ENCODE results near the gene SLC1A3.

Gene SLC1A3

GRCh38 chr5:36621985-36622384 lies 15.6 kb downstream of the SLC1A3 start:
- no peaks in the 10 kb centered on the region for H3K9me3 ChIP-seq
- DNase-seq: no peak
- H3K27me3 ChIP-seq: no peaks in the 10 kb centered on the region
- TF ChIP-seq CTCF (IDR thresholded peaks at IDR 0.05; ENCODE audit: low read depth, low read length): no peak
- H3K36me3 ChIP-seq: no peaks in the 10 kb centered on the region
- no peaks in the 10 kb centered on the region for H3K4me1 ChIP-seq
- H3K4me3 ChIP-seq (ENCODE audit: low read depth, low read length): no peak overlapping the region

DNA sequence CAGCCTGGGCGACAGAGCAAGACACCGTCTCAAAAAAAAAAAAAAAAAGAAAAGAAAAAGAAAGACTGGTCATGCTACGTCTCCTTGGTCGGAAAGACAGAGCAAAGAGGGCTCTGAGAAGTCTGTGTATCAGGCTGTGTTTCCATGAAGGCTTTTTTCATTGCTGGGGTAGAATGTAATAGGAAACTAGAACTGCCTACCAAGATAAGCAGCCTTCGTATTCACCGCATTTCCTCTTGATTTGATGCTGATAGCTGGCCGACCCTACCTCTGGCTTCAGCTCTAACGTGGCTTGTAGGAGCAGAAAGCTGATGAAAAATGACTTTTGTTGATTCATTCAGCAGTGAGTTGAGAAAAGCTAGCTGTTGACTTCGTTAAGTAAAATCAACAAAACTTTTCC lies 17.4 kb downstream of the SLC1A3 start:
- H3K36me3 ChIP-seq: no peaks in the 10 kb centered on the region
- H3K9me3 ChIP-seq: no peaks in the 10 kb centered on the region
- no peaks in the 10 kb centered on the region for H3K4me1 ChIP-seq
- no peaks in the 10 kb centered on the region for H3K27me3 ChIP-seq
- no peak for DNase-seq
- H3K4me3 ChIP-seq (ENCODE audit: low read depth, low read length): no peak overlapping the region
- no peak for TF ChIP-seq CTCF (IDR thresholded peaks at IDR 0.05; ENCODE audit: low read depth, low read length)

- Histone ChIP-seq H3K4me1 (no peaks in the 10 kb centered on the region), H3K36me3 (no peaks in the 10 kb centered on the region), H3K9me3 (no peaks in the 10 kb centered on the region), H3K27me3 (no peaks in the 10 kb centered on the region), H3K4me3 (ENCODE audit: low read depth, low read length) (no peak overlapping the region)
- TF ChIP-seq CTCF (IDR thresholded peaks at IDR 0.05; ENCODE audit: low read depth, low read length): no peak
- DNase-seq: no peak
Observed at GRCh38 chr5:36624277-36624676, 17.9 kb downstream of the SLC1A3 start.

DNA sequence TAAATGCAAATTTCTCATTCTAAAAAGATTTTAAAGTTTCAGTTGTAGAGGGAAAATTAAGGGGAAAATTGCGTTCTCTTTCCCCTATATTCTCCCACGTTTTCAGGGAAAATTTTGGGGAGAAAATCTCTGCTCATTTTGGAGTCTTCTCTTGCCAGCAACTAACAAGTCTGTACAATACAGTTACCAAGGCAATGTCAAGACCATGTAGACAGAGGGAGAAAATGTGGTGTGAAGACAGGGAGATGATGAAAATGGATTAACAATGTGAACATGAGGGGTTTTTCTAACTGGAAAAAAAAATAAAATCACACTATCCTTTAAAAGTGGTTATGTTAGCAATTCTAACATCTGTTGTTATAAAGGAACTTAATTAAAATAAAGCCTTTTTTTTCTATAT lies 22.3 kb downstream of the SLC1A3 start:
- Histone ChIP-seq H3K4me3 (ENCODE audit: low read depth, low read length) (no peak overlapping the region), H3K4me1 (no peaks in the 10 kb centered on the region), H3K27me3 (no peaks in the 10 kb centered on the region), H3K9me3 (no peaks in the 10 kb centered on the region), H3K36me3 (no peaks in the 10 kb centered on the region)
- no peak for DNase-seq
- TF ChIP-seq CTCF (IDR thresholded peaks at IDR 0.05; ENCODE audit: low read depth, low read length): no peak

GRCh38 chr5:36629729-36630128 lies 23.3 kb downstream of the SLC1A3 start:
- Histone ChIP-seq H3K4me1 (no peaks in the 10 kb centered on the region), H3K27me3 (no peaks in the 10 kb centered on the region), H3K9me3 (no peaks in the 10 kb centered on the region), H3K36me3 (no peaks in the 10 kb centered on the region), H3K4me3 (ENCODE audit: low read depth, low read length) (no peak overlapping the region)
- no peak for DNase-seq
- no peak for TF ChIP-seq CTCF (IDR thresholded peaks at IDR 0.05; ENCODE audit: low read depth, low read length)

- no peak overlapping the region for H3K4me3 ChIP-seq (ENCODE audit: low read depth, low read length)
- no peaks in the 10 kb centered on the region for H3K27me3 ChIP-seq
- no peaks in the 10 kb centered on the region for H3K4me1 ChIP-seq
- no peaks in the 10 kb centered on the region for H3K36me3 ChIP-seq
- DNase-seq: no peak
- no peak for TF ChIP-seq CTCF (IDR thresholded peaks at IDR 0.05; ENCODE audit: low read depth, low read length)
- no peaks in the 10 kb centered on the region for H3K9me3 ChIP-seq
Observed at GRCh38 chr5:36630201-36631145, 24.1 kb downstream of the SLC1A3 start.
